ACHN (cell line): ENCODE results near the gene ZDHHC15.
"Not testable (repeated sequence)": the region's sequence is repeated elsewhere in the genome, so short reads cannot be mapped to it uniquely, and the experiment has no call there.

Source experiments
- DNase-seq: peaks from one replicate; pipeline ENCODE4 v3.0.0-alpha.2; 2015
- in situ Hi-C: cut with HindIII; loops from 2 replicates; pipeline ENCODE4 v1.10.0; 2017; ENCODE audit warnings: low sequenced_read_pairs, low pct_ligation_motif_present, low pct_unique_long_range_greater_than_20kb

ZDHHC15 gene, protein sequence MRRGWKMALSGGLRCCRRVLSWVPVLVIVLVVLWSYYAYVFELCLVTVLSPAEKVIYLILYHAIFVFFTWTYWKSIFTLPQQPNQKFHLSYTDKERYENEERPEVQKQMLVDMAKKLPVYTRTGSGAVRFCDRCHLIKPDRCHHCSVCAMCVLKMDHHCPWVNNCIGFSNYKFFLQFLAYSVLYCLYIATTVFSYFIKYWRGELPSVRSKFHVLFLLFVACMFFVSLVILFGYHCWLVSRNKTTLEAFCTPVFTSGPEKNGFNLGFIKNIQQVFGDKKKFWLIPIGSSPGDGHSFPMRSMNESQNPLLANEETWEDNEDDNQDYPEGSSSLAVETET

GRCh38 chrX:75522565-75523431 lies at the start of gene ZDHHC15:
Gene ZDHHC15 (minus strand): TSS chrX:75523037. CDS start chrX:75523024, 13 bp downstream.
- peak; percentile 74 for DNase-seq
- in situ Hi-C loops: no loop called here

DNA sequence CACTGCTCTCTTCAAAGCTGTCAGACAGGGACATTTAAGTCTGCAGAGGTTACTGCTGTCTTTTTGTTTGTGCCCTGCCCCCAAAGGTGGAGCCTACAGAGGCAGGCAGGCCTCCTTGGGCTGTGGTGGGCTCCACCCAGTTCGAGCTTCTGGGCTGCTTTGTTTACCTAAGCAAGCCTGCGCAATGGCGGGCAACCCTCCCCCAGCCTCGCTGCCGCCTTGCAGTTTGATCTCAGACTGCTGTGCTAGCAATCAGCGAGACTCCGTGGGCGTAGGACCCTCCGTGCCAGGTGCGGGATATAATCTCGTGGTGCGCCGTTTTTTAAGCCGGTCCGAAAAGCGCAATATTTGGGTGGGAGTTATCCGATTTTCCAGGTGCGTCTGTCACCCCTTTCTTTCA lies 37.7 kb upstream of the ZDHHC15 start:
- in situ Hi-C loops, DNase-seq: not testable (repeated sequence)

- in situ Hi-C loops: no loop called here
- DNase-seq: no peak
Measured at GRCh38 chrX:75547783-75548182, 24.9 kb upstream of the ZDHHC15 start.

DNA sequence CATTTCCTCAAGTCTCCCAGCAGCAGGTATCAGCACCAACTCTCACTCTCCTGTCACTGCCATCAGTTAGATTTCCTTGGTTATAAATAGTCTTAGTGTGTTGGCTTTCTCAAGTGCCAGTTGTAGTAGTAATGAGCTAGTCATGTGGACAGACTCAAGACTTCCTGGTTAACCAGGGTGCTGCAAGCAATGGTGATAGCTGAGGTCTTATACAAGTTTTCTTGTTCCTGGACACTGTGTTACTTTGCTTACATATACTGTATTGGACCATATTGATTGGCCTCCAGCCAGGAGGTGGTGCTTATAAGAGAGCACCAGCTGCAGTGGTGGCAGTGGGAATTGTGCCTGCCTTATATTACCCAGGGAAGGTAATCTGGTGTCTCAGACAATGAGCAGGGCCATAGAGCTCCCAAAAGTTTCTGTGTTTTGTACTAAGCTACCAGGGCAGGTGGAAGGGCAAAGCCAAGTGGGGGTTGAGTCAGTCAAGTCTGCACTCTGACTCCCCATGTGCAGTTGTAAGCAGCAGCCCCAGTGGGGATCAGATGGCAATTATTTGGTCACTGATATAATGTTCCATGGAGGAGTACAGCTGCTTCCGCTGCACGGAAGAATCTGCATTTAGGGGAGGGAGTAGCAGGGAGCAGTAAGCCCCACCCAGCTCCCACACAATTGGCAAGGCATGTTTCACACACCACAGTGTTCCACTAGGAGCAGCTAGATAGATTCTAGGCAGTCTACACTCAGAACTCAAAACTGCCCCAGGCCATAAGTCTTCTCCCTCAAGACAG lies 24.1 kb upstream of the ZDHHC15 start:
- DNase-seq: no peak
- in situ Hi-C loops: no loop called here

DNA sequence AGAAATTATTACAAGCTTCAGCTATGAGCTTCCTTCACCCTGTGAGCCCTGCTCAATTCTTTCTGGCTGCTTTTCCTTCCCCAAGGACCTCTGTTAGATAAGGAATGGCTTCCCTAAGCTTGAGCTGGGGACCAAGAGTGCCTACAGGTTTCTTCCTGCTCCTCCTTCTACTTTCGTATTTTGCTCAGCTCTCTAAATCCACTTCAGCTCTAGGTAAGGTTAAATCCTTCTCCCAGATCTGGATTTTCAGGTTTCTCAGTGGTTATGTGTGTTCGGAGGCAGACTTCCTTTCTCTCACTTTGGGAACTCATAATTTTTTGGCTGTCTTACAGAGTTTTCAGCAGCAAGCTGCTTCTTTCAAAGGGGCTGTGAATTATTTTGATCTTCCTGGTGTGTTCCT lies 21.9 kb upstream of the ZDHHC15 start:
- in situ Hi-C loops: no loop called here
- DNase-seq: no peak

- in situ Hi-C loops: no loop called here
- no peak for DNase-seq
Measured at GRCh38 chrX:75483933-75484332, 38.9 kb downstream of the ZDHHC15 start.

GRCh38 chrX:75461780-75462179 lies 61.1 kb downstream of the ZDHHC15 start:
- in situ Hi-C loops, DNase-seq: not testable (repeated sequence)

GRCh38 chrX:75421688-75422230 lies 101.1 kb downstream of the ZDHHC15 start:
- in situ Hi-C loops: no loop called here
- DNase-seq: no peak

- in situ Hi-C loops: not testable (repeated sequence)
Measured at GRCh38 chrX:75407153-75407552, 115.7 kb downstream of the ZDHHC15 start.

DNA sequence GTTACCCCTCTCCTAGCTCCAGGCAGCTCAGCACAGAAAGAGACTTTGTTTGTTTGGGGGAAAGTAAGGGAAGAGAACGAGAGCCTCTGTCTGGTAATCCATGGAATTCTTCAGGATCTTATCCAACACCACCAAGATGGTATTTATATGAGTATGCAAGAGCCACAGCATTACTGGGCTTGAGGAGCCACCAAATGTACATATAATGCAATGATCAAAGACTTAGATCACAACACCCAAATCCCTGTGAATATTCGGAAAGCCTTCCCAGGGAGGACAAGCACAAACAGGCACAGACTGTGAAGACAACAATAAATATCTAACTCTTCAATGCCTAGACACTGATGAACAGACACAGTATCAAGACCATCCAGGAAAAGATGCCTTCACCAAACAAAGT lies 132.4 kb downstream of the ZDHHC15 start:
- no peak for DNase-seq
- in situ Hi-C loops: no loop called here

More at GRCh38 chrX:75407153-75407552, 115.7 kb downstream of the ZDHHC15 start:
- not testable (repeated sequence) for DNase-seq

DNA sequence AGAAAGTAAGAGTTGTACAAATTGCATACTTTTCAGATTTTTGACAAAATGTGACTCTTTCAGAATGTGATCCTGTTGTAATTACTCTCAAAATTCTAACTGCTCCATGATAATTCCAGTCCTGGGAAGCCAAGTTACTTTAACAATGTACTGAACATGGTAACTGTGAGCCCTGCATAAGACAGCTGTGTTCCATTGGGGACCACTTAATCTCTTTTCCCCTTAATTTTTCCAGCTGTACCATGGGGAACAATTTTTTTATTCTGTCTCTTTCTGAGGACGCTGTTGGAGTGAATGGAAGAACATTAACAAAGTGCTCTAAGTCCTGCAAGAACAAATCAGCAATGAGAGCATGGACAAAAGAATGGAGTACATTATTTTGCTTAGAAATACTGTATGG lies 153.1 kb downstream of the ZDHHC15 start:
- in situ Hi-C loops: no loop called here
- no peak for DNase-seq

DNA sequence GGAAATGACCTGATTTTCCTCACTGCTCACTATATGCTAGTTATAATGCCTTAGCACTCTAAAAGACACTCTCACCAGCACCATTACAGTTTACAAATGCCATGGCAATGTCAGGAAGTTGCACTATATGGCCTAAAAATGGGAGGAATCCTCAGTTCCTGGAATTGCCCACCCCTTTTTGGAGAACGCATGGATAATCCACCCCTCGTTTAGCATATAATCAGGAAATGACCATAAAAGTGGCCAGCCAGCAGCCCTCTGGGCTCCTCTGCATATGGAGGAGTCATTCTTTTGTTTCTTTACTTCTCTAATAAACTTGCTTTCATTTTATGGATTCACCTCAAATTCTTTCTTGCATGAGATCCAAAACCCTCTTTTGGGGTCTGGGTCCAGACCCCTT lies 156.0 kb downstream of the ZDHHC15 start:
- in situ Hi-C loops: no loop called here
- DNase-seq: no peak

DNA sequence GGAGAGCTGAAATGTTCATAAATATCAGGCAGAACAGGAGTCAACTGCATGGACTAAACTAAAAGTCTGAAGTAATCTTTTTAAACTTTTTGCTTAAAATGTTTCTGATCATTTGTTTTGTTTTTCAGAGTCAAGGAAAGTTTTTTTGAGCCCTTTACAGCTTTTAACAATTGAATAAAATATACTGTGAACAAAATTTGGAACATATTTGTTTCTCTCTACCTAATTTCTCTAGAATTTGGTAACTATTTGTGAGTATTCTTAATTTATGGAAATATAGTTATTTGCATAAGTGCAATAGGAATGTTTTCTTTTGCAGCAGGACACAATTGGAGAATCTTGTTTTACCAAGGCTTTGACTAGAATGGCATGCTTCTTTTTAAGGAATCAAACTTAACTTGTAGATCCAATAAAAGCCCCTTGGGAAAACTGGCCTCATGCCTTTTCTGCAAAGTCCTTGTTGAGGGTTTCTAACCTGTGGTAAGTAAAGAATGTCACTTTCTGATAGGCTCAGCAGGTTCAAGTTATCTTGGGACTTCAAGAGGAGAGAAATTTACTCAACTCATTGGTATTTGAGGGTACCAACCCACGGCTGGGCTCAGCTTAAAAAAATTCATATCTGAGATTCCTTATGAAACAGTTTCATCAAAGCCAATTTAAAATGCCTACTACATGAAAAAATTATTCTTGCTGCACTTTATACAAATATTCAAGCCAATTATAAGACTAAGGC lies 157.4 kb downstream of the ZDHHC15 start:
- peak; percentile 4 for DNase-seq

DNA sequence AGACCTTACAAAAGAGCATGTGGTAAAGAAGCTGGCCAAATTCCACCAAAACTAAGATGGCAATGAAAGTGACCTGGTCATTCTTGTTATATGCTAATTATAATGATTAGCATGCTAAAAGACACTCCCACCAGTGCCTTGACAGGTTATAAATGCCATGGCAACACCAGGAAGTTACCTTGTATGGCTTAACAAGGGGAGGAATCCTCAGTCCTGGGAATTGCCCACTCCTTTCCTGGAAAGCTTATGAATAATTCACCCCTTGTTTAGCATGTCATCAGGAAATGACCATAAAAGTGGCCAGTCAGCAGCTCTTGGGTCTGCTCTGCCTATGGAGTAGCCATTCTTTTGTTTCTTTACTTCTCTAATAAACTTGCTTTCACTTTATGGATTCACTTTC lies 161.0 kb downstream of the ZDHHC15 start:
- no peak for DNase-seq
- in situ Hi-C loops: no loop called here

More for the DNA sequence above, 157.4 kb downstream of the ZDHHC15 start:
- in situ Hi-C loops: no loop called here

DNA sequence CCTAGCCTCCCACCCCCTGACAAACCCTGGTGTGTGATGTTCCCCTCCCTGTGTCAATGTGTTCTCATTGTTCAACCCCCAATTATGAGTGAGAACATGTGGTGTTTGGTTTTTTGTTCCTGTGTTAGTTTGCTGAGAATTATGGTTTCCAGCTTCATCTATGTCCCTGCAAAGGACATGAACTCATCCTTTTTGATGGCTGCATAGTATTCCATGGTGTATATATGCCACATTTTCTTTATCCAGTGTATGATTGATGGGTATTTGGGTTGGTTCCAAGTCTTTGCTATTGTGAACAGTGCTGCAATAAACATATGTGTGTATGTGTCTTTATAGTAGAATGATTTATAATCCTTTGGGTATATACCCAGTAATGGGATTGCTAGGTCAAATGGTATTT lies 174.2 kb downstream of the ZDHHC15 start:
- in situ Hi-C loops, DNase-seq: not testable (repeated sequence)

DNA sequence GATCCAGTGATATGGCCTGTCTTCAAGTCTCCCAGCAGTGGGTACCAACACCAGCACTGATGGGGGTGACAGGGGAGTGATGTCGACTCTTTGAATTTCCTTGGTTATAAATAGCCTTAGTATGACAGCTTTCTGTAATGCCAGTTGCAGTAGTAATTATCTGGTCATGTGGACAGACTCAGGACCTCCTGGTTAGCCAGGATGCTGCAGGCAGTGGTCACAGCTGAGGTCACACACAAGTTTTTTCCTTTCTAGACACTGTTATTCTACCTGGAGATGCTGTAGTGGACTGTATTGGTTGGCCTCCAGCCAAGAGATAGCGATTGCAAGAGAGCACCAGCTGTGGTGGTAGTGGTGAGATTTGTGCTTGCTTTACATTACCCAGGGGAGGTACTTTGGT lies 185.3 kb downstream of the ZDHHC15 start:
- no peak for DNase-seq
- in situ Hi-C loops: no loop called here

- in situ Hi-C loops: no loop called here
- DNase-seq: no peak
Measured at GRCh38 chrX:75335127-75335458, 187.7 kb downstream of the ZDHHC15 start.
